ENCODE results near the gene EDNRB.
"Not testable (repeated sequence)": the region's sequence is repeated elsewhere in the genome, so short reads cannot be mapped to it uniquely, and the experiment has no call there.

The EDNRB gene

GRCh38 chr13:77896977-77897376 lies 21.7 kb downstream of the EDNRB start:
- ATAC-seq (no peak), DNase-seq (no peak)

- DNase-seq = no peak
These were observed 22.1 kb downstream of the EDNRB start for GRCh38 chr13:77896536-77896935.

GRCh38 chr13:77894743-77895142 lies 23.9 kb downstream of the EDNRB start:
- no peak for DNase-seq
- ATAC-seq = no peak

More at GRCh38 chr13:77896536-77896935, 22.1 kb downstream of the EDNRB start:
- no peak for ATAC-seq

GRCh38 chr13:77893066-77893465 lies 25.6 kb downstream of the EDNRB start:
- DNase-seq (no peak), ATAC-seq (no peak)

- ATAC-seq (no peak), DNase-seq (no peak)
These were observed 26.1 kb downstream of the EDNRB start for GRCh38 chr13:77892491-77892890.

GRCh38 chr13:77891486-77891885 lies 27.1 kb downstream of the EDNRB start:
- no peak for DNase-seq
- no peak for ATAC-seq

- DNase-seq (no peak), ATAC-seq (no peak)
These were observed 27.6 kb downstream of the EDNRB start for GRCh38 chr13:77891041-77891440.

GRCh38 chr13:77883328-77883727 lies 35.3 kb downstream of the EDNRB start:
- ATAC-seq (no peak), DNase-seq (no peak)

GRCh38 chr13:77878190-77878589 lies 40.4 kb downstream of the EDNRB start:
- no peak for DNase-seq

GRCh38 chr13:77876176-77876575 lies 42.5 kb downstream of the EDNRB start:
- no peak for DNase-seq
- no peak for ATAC-seq

More at GRCh38 chr13:77878190-77878589, 40.4 kb downstream of the EDNRB start:
- ATAC-seq = no peak

- DNase-seq (no peak), ATAC-seq (no peak)
These were observed 44.2 kb downstream of the EDNRB start for GRCh38 chr13:77874406-77874805.

- DNase-seq (no peak), ATAC-seq (no peak)
These were observed 45.6 kb downstream of the EDNRB start for GRCh38 chr13:77872995-77873394.

- DNase-seq (no peak), ATAC-seq (no peak)
These were observed 47.0 kb downstream of the EDNRB start for GRCh38 chr13:77871596-77871995.

- ATAC-seq (no peak), DNase-seq (no peak)
These were observed 49.9 kb downstream of the EDNRB start for GRCh38 chr13:77868717-77869116.

GRCh38 chr13:77866971-77867370 lies 51.7 kb downstream of the EDNRB start:
- ATAC-seq = no peak
- DNase-seq = no peak

GRCh38 chr13:77865622-77866021 lies 53.0 kb downstream of the EDNRB start:
- ATAC-seq (no peak), DNase-seq (no peak)

- ATAC-seq = no peak
- DNase-seq = no peak
These were observed 55.5 kb downstream of the EDNRB start for GRCh38 chr13:77863144-77863543.

GRCh38 chr13:77861741-77862140 lies 56.9 kb downstream of the EDNRB start:
- no peak for DNase-seq
- ATAC-seq = no peak

GRCh38 chr13:77860507-77860981 lies 58.1 kb downstream of the EDNRB start:
- no peak for ATAC-seq
- no peak for DNase-seq

GRCh38 chr13:77859450-77859849 lies 59.2 kb downstream of the EDNRB start:
- ATAC-seq = no peak
- no peak for DNase-seq

GRCh38 chr13:77857531-77858209 lies 61.0 kb downstream of the EDNRB start:
- ATAC-seq = no peak
- DNase-seq = no peak

- ATAC-seq = no peak
- no peak for DNase-seq
These were observed 64.9 kb downstream of the EDNRB start for GRCh38 chr13:77853703-77854102.

- not testable (repeated sequence) for DNase-seq, ATAC-seq
These were observed 70.6 kb downstream of the EDNRB start for GRCh38 chr13:77848050-77848449.

- no peak for DNase-seq
- ATAC-seq = no peak
These were observed 72.5 kb downstream of the EDNRB start for GRCh38 chr13:77846173-77846572.
